Measurements from ENCODE around the gene BASP1. TPM values are rescaled to one million over a fixed set of nuclear protein-coding genes. Genes with fewer than 3 reads are reported as not detected.
A peak's percentile ranks its signal among the peaks of the same experiment; 100 is the strongest.

Gene BASP1, protein sequence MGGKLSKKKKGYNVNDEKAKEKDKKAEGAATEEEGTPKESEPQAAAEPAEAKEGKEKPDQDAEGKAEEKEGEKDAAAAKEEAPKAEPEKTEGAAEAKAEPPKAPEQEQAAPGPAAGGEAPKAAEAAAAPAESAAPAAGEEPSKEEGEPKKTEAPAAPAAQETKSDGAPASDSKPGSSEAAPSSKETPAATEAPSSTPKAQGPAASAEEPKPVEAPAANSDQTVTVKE
- 1 to 10 TPM; 6.2 to 9.4 TPM for total RNA-seq
- long read RNA-seq: 0 reads

DNA sequence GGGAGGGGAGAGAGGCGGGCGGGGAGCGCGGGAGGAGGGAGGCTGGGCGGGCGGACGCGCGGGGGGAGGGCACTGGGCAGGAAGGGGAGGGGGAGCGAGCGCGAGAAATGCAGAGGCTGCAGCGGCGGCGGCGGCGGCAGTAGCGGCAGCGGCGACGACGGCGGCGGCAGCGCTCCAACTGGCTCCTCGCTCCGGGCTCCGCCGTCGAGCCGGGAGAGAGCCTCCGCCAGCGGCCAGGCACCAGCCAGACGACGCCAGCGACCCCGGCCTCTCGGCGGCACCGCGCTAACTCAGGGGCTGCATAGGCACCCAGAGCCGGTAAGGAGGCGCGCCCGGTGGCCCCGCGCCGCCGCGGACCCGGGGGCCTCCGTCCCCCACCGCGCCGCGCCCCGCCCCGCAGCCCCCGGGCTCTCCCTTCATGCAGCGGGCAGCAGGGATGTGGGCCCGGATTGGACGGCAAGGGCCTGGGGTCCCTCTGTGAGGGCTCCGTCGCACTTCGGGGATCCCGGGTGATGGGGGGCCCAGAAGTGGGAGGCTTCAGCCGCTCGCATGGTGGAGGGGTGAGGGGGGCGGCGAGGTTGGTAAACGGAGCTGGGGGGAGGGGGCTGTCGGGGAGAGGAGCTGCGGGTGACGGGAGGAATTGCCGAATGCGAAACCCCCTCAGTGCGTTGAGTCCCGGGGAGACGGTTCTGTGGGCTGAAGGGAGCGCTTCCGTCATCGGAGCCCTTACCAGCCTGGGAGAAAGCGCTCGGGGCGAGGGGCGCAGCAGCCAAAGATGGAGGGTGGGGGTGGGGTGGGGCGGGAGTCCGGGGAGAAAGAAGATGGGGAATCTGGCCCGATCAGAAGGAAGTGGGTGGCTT, at the start of gene BASP1:
TSS of gene BASP1 (plus strand) at position 139 of the 860 bp plus-strand sequence. CDS start 57,586 bp downstream, outside the sequence.
- DNase-seq (peak; percentile 81), ATAC-seq (peak; percentile 76 to 82)
- intact Hi-C loops (cut with DNase I): loop anchor here in 1 of 2 donors (2.0 kb wide), 1 partner anchor 1097 kb away; no protein-coding TSS in a partner anchor

DNA sequence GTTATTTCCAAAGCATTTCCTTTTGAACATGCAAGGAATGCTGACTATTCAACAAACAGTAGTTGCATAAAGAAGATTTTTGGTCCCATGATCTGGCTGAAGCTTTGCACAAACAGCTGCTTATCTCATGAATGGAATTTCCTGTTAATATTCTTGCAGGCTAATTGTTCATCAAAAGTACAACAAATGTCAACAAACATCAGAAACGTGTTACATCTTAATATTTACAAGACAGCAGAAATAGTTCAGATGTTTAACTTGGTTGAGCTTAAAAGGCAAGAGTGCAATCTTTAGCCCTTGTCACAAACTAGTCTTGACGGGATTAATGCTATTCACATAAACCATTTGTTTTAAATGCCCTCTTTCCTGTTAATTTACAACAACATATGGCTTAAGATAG, 47.9 kb upstream of the BASP1 start:
- DNase-seq (no peak), ATAC-seq (peak in 1 of 2 donors; percentile 47)
- intact Hi-C loops (cut with DNase I): no loop called here

DNA sequence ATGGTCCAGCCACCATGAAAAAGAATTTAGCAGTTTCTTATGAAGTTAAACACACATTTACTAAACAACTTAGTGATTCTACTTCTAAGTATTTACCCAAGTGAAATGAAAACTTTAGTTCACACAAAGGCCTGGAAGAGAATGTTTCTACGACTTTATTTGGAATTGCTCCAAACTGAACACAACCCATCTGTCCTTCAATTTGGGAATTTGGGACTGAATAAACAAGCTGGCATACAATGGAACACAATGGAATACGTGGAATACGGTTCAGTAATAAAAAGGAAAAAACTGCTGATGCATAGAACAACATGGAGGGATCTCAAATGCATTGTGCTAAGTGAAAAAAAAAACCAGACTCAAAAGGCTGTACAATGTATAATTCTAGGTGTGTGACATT, 44.6 kb upstream of the BASP1 start:
- no peak for ATAC-seq
- no peak for DNase-seq
- intact Hi-C loops (cut with DNase I): no loop called here

DNA sequence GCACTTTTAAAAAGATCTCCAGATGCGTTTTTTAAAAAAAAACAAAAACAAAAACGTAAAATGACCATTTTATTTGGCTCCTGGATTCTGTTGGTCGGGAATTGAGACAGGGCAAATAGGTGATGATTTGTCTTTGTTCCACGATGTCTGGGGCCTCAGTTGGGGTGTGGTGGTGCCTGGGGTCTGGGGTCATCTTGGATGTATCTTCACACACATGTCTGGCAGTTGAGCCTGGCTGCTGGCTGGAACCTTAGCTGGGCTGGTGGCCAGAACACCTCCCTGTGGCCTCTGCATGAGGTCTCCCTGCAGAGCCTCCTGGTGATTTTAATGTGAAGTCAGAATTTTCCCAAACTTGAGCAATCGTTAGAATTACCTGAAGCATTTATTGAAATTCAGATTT, 42.5 kb upstream of the BASP1 start:
- DNase-seq (no peak), ATAC-seq (no peak)
- intact Hi-C loops (cut with DNase I): no loop called here

DNA sequence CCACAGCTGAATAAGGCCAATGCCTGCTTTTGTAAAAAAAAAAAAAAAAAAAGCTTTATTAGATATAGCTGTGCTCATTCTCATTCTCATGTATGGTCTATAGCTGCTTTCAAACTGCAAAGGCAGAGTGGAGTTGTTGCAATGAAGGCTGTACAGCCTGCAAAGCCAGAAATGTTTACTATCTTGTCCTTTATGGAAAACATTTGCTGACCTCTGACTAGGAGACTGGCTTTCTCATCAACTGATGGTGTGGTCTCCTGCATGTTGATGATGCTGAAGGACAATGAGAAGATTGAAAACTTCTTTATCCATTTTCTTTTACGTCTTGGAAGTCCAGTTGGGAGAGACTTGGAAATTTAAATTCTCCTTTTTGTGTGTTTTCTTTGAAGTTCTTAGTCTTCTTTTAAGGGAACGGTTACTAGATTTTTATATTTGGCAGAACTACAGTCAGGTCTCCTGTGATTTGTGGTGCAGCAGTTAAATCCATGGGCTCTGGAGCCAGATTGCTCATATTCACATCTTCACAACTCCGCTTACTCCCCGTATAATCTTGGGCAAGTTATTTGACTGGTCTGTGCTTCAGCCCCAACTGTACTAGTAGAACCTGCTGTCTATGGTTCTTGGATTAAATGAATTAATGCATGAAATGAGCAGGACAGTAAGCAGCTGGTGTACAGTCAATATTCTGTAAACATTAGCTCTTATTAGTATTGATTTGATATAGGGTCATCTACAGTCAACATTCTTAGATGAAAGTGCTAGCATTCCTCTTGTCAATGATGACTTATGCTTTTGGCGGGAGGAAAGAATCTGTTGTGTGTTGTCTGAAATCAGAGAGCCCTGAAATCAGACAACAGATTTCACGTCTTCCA, 39.7 kb upstream of the BASP1 start:
- no peak for DNase-seq
- intact Hi-C loops (cut with DNase I): no loop called here
- ATAC-seq: no peak

DNA sequence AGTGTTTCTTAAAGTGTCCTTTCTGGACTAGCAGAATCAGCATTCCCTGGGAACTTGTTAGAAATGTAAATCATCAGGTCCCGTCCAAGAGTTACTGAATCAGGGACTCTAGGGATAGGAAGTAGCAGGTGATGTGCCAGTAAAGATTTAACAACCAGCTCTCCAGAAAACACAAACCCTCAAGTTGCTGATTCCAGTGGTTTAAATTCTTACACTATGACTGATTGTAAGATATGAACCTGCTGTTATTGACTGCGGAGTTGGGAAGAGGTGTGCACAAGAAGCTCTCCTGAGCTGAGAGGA, 39.1 kb upstream of the BASP1 start:
- DNase-seq (no peak), ATAC-seq (no peak)
- intact Hi-C loops (cut with DNase I): no loop called here

DNA sequence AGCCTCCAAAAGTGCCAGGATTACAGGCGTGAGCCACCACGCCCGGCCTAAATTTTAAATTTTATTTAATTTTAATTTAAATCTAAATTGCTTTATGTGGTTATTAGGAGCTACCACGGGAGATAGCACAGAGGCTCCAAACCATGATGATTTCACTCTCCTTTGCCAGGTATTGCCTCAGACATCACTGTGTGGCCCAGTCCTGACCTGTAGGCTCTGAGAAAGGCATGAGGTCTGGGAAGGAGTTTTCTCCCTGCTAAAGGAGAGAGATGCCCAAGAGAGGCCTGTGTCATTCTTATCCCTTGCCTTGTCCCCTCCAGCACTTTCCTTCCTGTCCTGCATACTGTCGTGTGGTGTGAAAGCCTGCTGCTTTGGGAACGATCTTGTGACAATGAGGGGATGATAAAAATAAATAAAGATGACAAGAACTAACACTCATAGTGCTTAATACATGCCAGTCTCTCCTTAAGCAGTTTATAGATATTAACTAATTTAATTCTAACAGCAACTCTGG, 37.0 kb upstream of the BASP1 start:
- intact Hi-C loops (cut with DNase I): loop anchor here in 1 of 2 donors (10.0 kb wide), 1 partner anchor 696 kb away; no protein-coding TSS in a partner anchor
- no peak for DNase-seq
- no peak for ATAC-seq

DNA sequence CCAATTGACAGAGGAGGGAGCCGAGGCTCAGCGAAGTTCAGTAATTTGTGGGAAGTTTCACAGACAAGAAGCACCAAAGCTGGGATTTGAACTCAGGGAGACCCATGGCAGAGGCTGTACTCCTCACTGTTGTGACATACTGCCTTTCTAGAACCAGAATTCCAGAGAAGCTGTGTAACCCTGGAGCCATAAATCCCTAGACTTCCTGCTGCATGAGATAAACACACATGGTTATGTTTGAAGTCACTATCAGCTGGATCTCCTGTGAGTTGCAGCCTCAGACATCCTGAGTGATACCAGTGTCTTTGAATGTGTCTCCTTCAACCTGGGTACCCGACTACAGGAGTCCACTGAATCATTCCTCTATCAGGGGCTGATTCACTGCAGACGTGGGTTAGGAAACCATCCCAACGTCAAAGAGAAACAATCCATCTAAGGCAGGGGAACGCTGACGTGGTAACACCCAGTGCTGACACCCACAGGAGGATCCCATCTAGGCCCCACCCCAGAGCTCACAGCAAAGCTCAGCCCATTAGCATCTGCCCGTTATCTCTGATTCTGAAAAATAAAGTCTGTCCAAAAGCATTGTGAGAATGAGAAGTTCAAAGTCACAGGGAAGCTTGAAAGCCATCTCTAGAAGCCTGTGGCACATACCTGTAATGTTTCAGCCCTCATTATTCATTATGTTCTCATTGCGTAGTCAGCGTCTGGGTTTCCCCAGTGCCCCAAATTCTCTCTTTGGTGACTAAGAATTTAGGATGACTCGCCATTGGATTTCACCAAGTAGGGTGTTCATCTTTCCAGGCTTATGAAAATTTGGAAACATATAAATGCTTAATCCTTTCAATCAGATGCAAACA, 36.3 kb upstream of the BASP1 start:
- peak in 1 of 2 donors; percentile 78 for ATAC-seq
- intact Hi-C loops (cut with DNase I): loop anchor here in 1 of 2 donors (10.0 kb wide), 1 partner anchor 696 kb away; no protein-coding TSS in a partner anchor
- no peak for DNase-seq

DNA sequence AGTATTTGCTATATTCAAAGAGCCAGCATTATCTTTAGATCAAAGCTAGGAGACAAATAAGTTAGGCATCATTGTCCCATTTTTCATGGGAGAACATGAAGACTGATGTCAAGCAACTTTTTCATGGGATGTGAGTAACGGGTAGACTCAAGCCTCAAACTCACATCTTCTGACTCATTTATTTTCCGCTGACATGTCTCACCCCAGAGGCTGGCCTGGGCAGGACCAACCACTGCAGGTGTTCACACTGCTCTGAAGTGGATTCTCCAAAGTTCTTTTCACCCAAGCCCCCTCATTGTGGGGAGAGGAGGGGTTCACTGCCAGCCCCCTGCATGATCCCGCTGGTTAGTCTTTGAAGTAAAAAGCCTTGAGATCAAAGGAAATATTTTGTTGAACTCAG, 34.9 kb upstream of the BASP1 start:
- intact Hi-C loops (cut with DNase I): loop anchor here in 1 of 2 donors (10.0 kb wide), 1 partner anchor 698 kb away; no protein-coding TSS in a partner anchor

DNA sequence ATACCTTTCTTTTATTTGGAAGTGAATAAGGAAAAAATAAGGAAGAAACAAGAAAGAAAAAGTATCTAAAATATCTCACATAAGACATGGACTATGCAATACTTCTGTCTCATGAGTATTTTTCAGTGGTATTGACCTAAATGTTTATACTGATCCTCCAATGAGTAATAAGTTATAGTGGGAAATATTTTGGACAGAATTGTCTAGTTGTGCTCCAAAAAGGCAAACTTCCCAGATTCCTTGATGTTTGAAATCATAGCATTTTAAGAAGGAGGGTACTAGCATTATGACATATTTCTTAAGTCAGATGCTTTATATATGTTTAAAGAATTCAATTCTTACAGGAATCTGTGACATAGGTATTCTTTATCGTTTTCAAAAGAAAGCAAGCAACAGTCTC, 34.5 kb upstream of the BASP1 start:
- intact Hi-C loops (cut with DNase I): loop anchor here in 1 of 2 donors (10.0 kb wide), 1 partner anchor 698 kb away; no protein-coding TSS in a partner anchor
- ATAC-seq (no peak), DNase-seq (no peak)

More for the DNA sequence above, 34.9 kb upstream of the BASP1 start:
- ATAC-seq (no peak), DNase-seq (no peak)

DNA sequence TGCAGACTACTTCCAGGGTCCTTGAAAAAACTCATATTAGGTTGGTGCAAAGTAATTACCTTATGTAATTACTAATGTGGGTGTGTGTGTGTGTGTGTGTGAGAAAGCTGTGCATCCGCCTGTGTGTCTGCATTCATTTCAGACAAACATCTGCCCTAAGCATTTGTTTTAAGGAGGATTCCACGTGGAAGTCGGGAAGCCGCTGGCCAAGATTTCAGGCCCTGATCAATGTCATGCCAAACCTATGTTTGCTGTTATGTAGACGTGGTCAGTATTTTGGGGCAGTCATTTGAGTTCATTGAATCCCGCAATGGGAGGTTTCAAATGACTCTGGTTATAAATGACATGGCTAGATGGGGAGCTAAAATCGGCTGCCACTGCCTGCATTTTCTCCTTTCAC, 33.6 kb upstream of the BASP1 start:
- intact Hi-C loops (cut with DNase I): loop anchor here in 1 of 2 donors (10.0 kb wide), 1 partner anchor 699 kb away; no protein-coding TSS in a partner anchor
- no peak for ATAC-seq

DNA sequence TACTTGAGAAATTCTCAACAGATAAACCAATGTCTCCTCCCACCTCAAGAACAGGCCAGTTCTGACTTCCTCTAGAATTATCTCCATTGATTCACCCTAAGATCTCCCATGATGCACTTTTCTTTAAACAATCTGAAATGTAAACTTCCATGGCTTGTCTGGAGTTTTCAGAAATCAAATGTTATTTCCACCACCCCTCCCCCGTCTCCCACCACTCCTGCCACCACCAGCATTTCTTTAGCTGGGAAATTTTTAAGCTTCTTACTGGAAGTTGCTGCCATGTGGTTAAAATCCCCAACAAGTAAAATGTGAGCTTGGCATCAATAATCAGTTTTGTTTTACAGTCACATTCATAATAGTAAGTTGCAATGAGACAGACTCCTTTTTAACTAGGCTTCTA, 32.8 kb upstream of the BASP1 start:
- ATAC-seq (no peak), DNase-seq (no peak)
- intact Hi-C loops (cut with DNase I): loop anchor here in 1 of 2 donors (10.0 kb wide), 1 partner anchor 700 kb away; no protein-coding TSS in a partner anchor

More for the DNA sequence above, 33.6 kb upstream of the BASP1 start:
- no peak for DNase-seq

DNA sequence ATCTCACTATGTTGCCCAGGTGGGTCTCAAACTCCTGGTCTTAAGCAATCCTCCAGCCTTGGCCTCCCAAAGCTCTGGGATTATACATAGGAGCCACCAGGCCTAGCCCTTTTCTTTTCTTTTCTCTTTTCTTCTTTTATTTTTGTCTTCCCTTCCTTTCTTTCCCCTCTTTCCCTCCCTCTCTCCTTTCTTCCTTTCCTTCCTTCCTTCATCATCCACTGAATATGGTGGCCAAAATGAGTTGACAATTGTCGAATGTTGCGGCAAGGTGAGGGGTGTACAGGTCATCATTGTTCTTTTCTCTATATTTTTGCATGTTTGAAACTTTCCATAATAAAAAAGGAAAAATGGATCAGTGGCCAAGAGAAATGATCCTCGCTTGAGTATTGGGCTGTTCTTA, 32.1 kb upstream of the BASP1 start:
- intact Hi-C loops (cut with DNase I): loop anchor here in 1 of 2 donors (10.0 kb wide), 1 partner anchor 701 kb away; no protein-coding TSS in a partner anchor
- DNase-seq: no peak
- no peak for ATAC-seq

DNA sequence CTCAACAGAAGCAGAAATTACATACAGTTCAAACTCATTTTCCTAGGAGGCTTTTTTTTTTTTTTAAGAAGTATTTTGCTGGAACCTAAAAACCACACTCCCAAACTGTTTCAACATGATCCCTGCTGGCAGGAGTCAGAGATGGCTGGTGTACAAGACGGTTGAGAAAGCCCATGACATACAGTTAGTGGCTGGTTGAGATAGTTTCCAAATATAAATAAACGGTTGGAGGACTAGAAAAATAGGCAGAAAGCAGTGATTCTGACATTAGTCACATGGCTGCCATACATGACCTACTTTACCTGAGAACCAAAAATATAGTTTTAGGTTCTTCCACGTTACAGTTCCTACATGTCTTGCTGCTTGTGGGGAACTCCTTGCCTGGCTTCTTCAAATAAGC, 31.7 kb upstream of the BASP1 start:
- intact Hi-C loops (cut with DNase I): loop anchor here in 1 of 2 donors (10.0 kb wide), 1 partner anchor 701 kb away; no protein-coding TSS in a partner anchor
- ATAC-seq (peak; percentile 71 to 75), DNase-seq (peak; percentile 55)

DNA sequence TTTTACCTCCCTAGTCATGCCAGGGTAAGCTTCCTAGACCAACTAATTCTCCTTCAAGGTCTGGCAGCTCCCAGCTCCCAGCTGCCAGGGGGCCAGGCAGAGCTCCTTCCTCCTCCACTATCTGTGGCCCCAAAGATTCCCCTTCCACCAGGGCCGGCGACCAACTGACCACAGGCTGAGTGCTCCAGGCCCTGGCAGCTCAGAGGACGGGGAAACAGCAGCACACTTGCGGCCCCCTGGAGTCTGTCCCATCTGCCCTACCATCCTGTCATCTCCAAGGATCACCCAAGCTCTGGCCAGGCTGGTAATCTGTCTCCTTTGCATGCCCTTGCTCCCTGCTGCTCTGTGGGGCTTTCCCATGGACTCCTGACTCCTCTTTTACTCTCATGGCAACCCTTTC, 31.2 kb upstream of the BASP1 start:
- intact Hi-C loops (cut with DNase I): loop anchor here in 1 of 2 donors (10.0 kb wide), 1 partner anchor 701 kb away; no protein-coding TSS in a partner anchor
- ATAC-seq: no peak

DNA sequence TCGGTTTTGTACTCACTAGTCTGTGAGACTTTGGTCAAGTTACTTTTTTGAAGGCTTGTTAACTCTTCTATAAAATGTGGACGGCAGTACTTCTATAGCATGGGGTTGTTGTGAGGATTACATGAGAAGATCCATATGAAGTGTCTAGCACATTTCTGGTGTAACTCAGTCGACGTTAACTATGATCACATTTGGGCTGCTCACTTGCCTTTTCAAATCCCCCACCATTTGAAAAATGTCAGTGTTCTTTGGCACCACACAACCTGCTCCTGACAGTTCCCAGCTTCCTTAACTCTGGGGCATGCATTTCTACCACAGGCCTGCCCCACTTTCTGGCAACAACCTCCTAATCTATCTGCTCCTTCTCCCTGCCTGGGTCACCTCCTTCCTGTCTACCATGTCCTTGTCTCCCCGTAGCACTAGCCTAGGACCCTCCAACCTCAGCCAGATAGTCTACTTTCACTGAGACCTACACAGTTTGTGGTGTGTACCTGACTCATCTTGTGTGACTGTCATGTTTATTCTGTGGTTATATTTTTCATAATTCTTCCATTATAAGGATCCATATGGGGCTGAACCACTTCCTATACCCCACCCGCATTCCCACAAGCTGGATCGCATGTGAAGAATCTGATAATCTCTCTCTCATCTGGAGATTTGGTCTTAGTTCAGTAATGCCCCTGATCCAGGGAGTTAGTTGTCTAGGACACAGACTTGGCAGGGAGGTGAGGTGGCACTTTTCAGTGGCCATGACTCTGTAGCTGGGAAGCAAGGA, 30.2 kb upstream of the BASP1 start:
- DNase-seq (no peak), ATAC-seq (no peak)
- intact Hi-C loops (cut with DNase I): loop anchor here in 1 of 2 donors (10.0 kb wide), 1 partner anchor 702 kb away; no protein-coding TSS in a partner anchor

More for the DNA sequence above, 31.2 kb upstream of the BASP1 start:
- no peak for DNase-seq

DNA sequence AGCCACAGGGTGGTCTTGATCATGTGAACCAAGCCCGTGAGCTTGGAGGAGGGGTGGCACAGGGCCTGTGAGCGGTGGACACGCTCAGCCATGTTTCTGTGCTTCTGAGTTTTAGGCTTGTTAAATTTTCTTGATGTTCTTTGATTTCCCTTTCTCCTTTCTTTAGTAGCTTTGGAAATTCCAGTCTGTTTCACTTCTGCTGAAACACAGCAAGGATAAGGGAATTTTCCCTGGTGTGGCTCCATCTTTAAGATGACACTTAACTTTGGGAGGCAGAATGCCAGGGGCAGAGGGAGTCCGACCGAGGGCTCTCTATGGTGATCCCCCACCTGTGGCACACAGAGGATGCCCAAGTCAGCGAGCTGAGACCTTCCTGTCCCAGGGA, 29.7 kb upstream of the BASP1 start:
- DNase-seq (no peak), ATAC-seq (no peak)
- intact Hi-C loops (cut with DNase I): loop anchor here in 1 of 2 donors (10.0 kb wide), 1 partner anchor 703 kb away; no protein-coding TSS in a partner anchor
